Stimulated activated CD4-positive, alpha-beta T cell treated with anti-CD3 and anti-CD28 coated beads, Interleukin-4, amount 100 ng/mL, for 24 hours (primary cell): ENCODE data around the gene PRR3.
"Not testable (repeated sequence)": the region's sequence is repeated elsewhere in the genome, so short reads cannot be mapped to it uniquely, and the experiment has no call there.

ENCODE experiments used
- DNase-seq: peaks from one replicate; pipeline ENCODE4 v3.0.0-alpha.2; 2020

PRR3 gene

DNA sequence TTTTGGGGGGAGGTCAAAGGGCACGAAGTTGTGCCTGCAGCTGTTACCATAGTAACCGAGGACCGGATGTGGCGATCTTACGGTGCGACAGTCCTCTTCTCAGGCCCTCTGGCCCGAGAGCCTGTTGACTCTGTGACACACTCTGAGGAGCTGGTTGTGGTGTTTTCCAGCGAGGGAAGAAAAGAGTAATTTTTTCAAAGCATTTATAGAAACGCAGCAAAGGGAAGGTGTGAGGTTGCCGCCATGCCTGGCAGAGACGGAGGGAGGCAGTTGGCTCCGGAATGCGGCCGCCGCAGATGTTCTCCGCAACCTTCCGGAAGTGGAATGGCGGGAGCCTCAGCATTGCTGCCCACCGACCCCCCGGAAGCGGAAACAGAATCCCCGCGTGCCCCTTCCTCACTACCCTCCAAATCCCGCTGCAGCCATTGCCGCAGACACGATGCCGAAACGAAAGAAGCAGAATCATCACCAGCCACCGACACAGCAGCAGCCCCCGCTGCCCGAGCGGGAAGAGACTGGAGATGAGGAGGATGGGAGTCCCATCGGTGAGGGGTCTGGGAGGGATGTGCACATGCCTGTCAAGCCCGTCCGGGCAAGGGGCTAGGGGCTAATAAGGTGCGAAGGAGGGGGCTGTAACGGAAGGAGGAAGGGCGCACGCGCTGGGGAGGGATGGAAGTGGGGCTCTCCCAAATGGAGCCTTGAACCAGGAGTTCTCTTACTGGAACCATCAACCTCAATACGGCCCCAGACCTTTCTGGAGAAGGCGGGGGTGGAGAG, at the start of gene PRR3:
Gene PRR3 (plus strand): TSS at position 390 of the 777 bp plus-strand sequence. CDS start 50 bp downstream, at position 440.
- peak; percentile 91 for DNase-seq

- DNase-seq = no peak
Observed at GRCh38 chr6:30507849-30508827, 49.0 kb upstream of the PRR3 start.

DNA sequence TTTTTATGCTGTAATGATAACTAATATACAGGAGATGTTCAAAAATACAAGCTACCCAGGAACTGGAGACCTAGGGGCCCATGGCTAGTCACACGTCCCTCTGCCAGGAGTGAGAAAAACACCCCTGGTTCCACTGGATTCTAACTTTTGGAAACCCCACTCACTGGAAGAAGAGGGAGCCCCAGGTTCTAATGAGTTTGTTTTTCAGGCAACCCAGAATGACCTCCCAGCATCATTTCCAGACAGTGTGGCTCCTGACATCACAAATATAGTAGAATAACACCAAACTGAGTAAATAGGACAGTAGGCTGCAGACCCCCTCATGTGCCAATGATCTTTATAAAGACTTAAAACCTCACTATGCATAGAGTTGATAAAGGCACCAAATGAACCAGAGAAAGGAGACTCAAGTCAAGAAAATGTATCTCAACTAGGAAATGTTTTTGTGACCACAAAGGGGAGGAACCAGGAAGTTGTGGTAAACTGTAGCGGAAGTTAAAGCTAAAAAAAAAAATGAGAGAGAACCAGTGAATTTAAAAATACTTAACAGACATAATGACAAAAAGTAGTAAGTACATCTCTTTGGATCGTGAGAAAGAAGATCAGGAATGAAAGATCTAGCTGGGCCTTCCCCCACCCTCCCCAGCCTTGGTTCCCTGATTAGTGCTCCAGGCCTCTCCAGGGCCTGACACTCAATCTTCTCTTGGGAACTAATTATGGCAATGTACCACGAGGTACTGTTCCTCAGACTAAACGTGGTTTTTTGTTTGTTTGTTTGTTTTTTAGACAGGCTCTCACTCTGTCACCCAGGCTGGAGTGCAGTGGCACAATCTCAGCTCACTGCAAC, 48.0 kb upstream of the PRR3 start:
- DNase-seq = no peak

GRCh38 chr6:30510419-30511168, 46.5 kb upstream of the PRR3 start:
- DNase-seq = no peak

DNA sequence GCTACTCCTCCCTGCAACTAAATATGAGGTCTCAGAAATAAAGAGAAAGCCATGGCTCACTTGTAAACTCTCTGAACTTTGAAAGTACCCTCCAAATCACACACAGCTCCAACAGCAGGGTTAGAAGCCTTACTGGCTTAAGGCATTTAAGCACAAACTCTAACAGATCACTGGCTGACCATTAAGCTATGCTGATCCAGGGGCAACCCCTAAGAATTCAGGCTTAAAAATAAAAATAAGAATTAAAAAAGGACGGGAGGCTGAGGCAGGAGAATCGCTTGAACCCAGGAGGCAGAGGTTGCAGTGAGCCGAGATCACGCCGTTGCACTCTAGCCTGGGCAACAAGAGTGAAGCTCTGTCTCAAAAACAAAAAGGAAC, 45.9 kb upstream of the PRR3 start:
- no peak for DNase-seq

GRCh38 chr6:30513451-30513850, 43.6 kb upstream of the PRR3 start:
- DNase-seq = no peak

DNA sequence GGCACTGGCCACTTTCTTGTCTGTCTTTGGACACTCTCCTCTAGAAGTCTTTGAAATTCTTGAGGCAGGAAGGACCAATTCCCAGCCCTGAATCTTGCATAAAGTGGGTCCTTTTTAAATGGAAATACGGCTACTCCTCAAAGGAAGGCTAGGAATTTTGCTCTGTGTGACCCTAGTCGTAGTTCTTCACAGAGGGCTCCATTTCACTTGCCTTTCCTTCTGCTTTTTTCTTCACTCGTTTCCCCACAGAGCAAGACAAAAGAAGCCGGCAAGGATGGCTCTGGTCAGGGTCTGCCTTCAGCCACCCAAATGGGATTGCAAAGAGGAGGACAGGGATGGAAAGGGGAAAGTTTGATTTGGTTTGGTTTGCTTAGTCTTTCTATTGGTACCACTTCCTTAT, 42.0 kb upstream of the PRR3 start:
- DNase-seq = no peak

- peak; percentile 95 for DNase-seq
Observed at GRCh38 chr6:30515944-30516753, 40.9 kb upstream of the PRR3 start.

DNA sequence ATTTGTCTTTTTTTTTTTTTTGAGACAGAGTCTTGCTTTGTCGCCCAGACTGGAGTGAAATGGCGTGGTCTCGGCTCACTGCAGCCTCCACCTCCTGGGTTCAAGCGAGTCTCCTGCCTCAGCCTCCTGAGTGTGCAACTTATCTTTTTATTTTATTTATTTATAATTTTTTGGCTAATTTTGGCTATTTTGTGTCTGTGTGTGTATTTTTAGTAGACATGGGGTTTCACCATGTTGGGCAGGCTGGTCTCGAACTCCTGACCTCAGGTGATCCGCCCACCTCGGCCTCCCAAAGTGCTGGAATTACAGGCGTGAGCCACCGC, 40.4 kb upstream of the PRR3 start:
- DNase-seq = not testable (repeated sequence)

GRCh38 chr6:30517767-30518504, 39.2 kb upstream of the PRR3 start:
- DNase-seq = not testable (repeated sequence)

GRCh38 chr6:30518505-30519145, 38.5 kb upstream of the PRR3 start:
- DNase-seq = not testable (repeated sequence)

DNA sequence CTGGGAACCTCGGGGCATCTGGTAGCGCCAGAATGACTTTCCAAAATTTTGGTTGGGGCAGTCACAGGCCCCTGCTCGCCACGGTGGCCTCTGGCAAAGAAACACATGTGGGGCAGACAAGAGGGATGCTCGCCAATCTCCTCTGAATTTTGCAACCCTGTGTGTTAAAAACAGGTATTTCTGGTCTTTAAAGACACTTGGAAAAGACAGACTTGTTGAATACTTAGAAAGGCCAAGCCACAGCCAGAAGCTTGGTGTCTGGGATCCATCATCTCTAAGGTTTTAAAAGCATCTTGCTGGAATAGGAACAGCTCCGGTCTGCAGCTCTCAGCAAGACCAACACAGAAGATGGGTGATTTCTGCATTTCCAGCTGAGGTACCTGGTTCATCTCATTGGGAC, 36.6 kb upstream of the PRR3 start:
- no peak for DNase-seq

GRCh38 chr6:30521082-30521481, 36.0 kb upstream of the PRR3 start:
- DNase-seq = not testable (repeated sequence)

DNA sequence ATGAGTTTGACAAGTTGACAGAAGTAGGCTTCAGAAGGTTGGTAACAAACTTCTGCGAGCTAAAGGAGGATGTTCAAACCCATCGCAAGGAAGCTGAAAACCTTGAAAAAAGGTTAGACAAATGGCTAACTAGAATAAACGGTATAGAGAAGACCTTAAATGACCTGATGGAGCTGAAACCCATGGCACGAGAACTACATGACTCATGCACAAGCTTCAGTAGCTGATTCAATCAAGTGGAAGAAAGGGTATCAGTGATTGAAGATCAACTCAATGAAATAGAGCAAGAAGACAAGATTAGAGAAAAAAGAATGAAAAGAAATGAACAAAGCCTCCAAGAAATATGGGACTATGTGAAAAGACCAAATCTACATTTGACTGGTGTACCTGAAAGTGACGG, 35.1 kb upstream of the PRR3 start:
- not testable (repeated sequence) for DNase-seq

GRCh38 chr6:30526444-30526843, 30.7 kb upstream of the PRR3 start:
- DNase-seq = not testable (repeated sequence)

DNA sequence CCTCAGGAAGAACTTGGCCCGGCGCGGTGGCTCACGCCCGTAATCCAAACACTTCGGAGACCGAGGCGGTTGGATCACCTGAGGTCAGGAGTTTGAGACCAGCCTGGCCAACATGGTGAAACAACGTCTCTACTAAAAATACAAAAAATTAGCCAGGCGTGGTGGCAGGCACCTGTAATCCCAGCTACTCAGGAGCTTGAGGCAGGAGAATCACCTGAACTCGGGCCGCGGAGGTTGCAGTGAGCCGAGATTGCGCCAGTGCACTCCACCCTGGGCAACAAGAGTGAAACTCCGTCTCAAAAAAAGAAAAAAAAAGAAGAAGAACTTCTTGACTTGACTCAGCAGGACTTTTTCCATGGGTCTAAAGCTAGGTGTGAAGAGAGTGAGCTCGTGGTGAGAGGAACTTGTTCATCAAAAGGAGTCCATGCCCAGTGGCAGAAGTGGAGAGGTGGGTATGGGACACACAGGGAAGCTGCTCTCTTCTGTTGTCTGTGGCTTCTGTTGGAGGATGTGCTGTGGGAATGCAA, 27.7 kb upstream of the PRR3 start:
- peak; percentile 60 for DNase-seq

- DNase-seq = no peak
Observed at GRCh38 chr6:30530014-30530413, 27.1 kb upstream of the PRR3 start.

GRCh38 chr6:30533460-30534294, 23.4 kb upstream of the PRR3 start:
- DNase-seq = no peak

DNA sequence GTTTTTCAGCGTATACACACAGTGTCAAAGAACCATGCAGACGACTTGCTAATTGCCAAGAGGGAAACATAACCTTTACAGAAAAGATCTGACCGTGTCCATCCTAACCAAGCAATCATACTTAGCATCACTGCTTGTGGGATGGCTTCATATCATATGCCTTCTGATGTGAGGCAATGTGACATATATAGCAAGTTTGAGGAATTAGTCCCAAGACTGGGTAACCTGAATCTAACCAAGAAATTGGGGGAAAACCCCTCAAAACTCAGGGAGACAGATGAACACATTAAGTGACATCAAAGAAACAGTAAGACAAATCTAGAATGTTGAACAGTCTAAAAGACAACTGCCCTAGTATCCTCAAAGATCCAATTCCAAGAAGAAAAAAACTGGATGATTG, 19.2 kb upstream of the PRR3 start:
- no peak for DNase-seq
